GM19193 (cell line): ENCODE data around the gene GHDC.

Experiments used
- POLR2A ChIP-seq: IDR thresholded peaks from 4 replicates; pipeline ENCODE4 v1.6.1; 2011; ENCODE audit not compliant: insufficient read depth, insufficient read length; ENCODE audit errors: extremely low read depth

Gene GHDC, protein sequence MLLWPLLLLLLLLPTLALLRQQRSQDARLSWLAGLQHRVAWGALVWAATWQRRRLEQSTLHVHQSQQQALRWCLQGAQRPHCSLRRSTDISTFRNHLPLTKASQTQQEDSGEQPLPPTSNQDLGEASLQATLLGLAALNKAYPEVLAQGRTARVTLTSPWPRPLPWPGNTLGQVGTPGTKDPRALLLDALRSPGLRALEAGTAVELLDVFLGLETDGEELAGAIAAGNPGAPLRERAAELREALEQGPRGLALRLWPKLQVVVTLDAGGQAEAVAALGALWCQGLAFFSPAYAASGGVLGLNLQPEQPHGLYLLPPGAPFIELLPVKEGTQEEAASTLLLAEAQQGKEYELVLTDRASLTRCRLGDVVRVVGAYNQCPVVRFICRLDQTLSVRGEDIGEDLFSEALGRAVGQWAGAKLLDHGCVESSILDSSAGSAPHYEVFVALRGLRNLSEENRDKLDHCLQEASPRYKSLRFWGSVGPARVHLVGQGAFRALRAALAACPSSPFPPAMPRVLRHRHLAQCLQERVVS

GRCh38 chr17:42193969-42194899 lies at the start of gene GHDC:
Gene GHDC (minus strand): TSS chr17:42194494. CDS start chr17:42193581, 913 bp downstream.
- peak; percentile 71 for TF ChIP-seq POLR2A

DNA sequence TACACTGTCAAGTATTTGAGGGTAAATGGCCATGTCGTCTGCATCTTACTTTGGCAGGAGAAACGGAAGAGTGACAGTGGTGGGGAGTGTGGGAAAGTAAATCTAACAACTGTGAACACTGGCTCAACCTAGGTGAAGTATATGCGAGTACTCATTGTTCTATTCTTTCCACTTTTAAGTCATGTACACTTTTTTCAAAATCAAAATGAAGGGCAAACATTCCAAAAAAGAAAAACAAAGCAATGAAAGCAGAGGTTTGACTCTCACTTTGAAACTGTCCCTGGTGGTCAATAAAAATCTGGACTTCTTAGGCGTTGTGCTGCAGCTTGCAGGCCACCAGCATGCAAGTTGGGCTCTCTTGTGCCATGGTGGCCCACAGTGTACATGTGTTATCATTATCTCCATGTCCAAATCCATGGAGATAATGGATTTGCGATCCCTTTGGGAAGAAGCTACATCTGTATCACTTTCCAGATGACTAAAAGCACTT lies 49.2 kb upstream of the GHDC start:
- no peak for TF ChIP-seq POLR2A

GRCh38 chr17:42241871-42242270 lies 47.6 kb upstream of the GHDC start:
- TF ChIP-seq POLR2A: no peak

- no peak for TF ChIP-seq POLR2A
Measured at GRCh38 chr17:42240201-42240600, 45.9 kb upstream of the GHDC start.

- TF ChIP-seq POLR2A: no peak
Measured at GRCh38 chr17:42236760-42237159, 42.5 kb upstream of the GHDC start.

- no peak for TF ChIP-seq POLR2A
Measured at GRCh38 chr17:42233994-42234393, 39.7 kb upstream of the GHDC start.

DNA sequence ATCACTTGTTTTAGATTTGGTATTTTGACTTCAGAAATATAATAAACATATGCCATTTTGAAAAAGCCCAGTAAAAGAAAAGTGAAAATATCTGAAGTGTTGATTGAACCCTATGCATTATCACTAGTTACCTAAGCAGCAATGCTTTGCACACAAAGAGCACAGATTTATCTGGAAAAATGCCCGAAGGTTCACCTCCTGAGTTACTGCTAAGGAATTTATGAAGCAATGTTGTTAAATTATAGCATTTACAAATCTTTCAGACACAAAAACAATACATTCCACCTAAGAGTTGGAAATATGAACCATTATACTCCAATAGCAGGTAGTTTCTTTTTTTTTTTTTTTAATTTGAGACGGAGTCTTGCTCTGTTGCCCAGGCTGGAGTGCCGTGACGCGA lies 38.9 kb upstream of the GHDC start:
- TF ChIP-seq POLR2A: no peak

- TF ChIP-seq POLR2A: no peak
Measured at GRCh38 chr17:42230225-42230624, 35.9 kb upstream of the GHDC start.

GRCh38 chr17:42227849-42228700 lies 33.8 kb upstream of the GHDC start:
- TF ChIP-seq POLR2A: no peak

DNA sequence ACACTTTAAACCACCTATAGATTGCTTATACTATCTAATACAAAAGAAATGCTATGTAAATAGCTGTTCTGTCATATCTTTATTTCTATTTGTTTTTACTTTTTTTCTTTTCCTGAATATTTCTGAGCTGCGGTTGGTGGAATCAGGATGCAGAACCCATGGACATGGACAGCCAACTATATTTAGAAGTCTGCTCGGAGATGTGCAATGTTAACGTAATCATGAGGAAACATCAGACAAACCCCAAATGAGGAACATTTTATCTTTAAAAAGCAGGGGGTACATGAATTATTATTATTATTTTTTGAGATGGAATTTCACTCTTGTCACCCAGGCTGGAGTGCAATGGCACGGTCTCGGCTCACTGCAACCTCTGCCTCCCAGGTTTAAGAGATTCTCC lies 31.4 kb upstream of the GHDC start:
- no peak for TF ChIP-seq POLR2A

DNA sequence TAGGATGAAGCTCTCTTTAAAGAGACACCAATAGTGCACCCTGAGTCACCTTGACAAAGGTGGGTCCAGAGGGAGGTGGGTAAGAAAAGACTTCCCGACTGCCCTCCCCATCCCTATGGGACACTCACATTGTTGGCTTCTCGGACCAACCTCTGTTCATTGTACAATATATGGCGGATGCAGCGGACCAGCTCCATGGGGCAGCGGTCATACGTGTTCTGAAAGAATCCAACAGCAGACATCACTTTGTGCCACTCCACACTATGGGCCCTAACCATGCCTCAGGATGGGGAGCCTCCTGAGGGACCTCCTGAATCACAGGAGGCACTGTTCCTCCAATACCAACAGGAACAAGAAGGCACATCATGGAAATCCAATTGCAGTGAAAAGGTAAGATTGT lies 30.4 kb upstream of the GHDC start:
- no peak for TF ChIP-seq POLR2A

GRCh38 chr17:42221886-42222745 lies 27.8 kb upstream of the GHDC start:
- no peak for TF ChIP-seq POLR2A

GRCh38 chr17:42214156-42214555 lies 19.9 kb upstream of the GHDC start:
- TF ChIP-seq POLR2A: no peak

GRCh38 chr17:42212382-42212781 lies 18.1 kb upstream of the GHDC start:
- no peak for TF ChIP-seq POLR2A

- no peak for TF ChIP-seq POLR2A
Measured at GRCh38 chr17:42210046-42210445, 15.8 kb upstream of the GHDC start.
